Urothelium cell line (cell line): ENCODE data around the gene P2RX3.
"Not testable (repeated sequence)": the region's sequence is repeated elsewhere in the genome, so short reads cannot be mapped to it uniquely, and the experiment has no call there.

Experiments
- DNase-seq: peaks from one replicate; pipeline ENCODE4 v3.0.0; 2011; ENCODE audit warnings: low spot score, mixed read lengths
- FAIRE-seq: peaks from 2 replicates; lab custom pipeline; 2011; peaks lifted over from hg19 to GRCh38; lab: Jason Lieb, UNC

Gene P2RX3

GRCh38 chr11:57338142-57338541, at the start of gene P2RX3:
Gene P2RX3, plus strand, starts transcription at chr11:57338352. Its CDS starts 199 bp downstream, at chr11:57338551.
- no peak for DNase-seq
- no peak for FAIRE-seq

- DNase-seq = no peak
These were observed 49.2 kb upstream of the P2RX3 start for GRCh38 chr11:57288771-57289579.

GRCh38 chr11:57290288-57290687, 47.9 kb upstream of the P2RX3 start:
- DNase-seq (no peak), FAIRE-seq (no peak)

More at GRCh38 chr11:57288771-57289579, 49.2 kb upstream of the P2RX3 start:
- FAIRE-seq = peak; percentile 13

GRCh38 chr11:57294225-57295131, 43.7 kb upstream of the P2RX3 start:
- DNase-seq = no peak
- no peak for FAIRE-seq

- not testable (repeated sequence) for FAIRE-seq
These were observed 41.9 kb upstream of the P2RX3 start for GRCh38 chr11:57296205-57296604.

GRCh38 chr11:57297221-57297620, 40.9 kb upstream of the P2RX3 start:
- DNase-seq = no peak
- FAIRE-seq = no peak

More at GRCh38 chr11:57296205-57296604, 41.9 kb upstream of the P2RX3 start:
- DNase-seq = not testable (repeated sequence)

- DNase-seq (no peak), FAIRE-seq (no peak)
These were observed 38.9 kb upstream of the P2RX3 start for GRCh38 chr11:57299150-57299737.

- DNase-seq (no peak), FAIRE-seq (no peak)
These were observed 37.4 kb upstream of the P2RX3 start for GRCh38 chr11:57300785-57301184.

GRCh38 chr11:57301711-57302423, 36.3 kb upstream of the P2RX3 start:
- FAIRE-seq (no peak), DNase-seq (no peak)

GRCh38 chr11:57302489-57302888, 35.7 kb upstream of the P2RX3 start:
- DNase-seq (no peak), FAIRE-seq (no peak)

GRCh38 chr11:57303280-57303989, 34.7 kb upstream of the P2RX3 start:
- no peak for DNase-seq
- no peak for FAIRE-seq

- DNase-seq (peak; percentile 45), FAIRE-seq (peak; percentile 88)
These were observed 34.1 kb upstream of the P2RX3 start for GRCh38 chr11:57303990-57304579.

GRCh38 chr11:57305523-57305922, 32.6 kb upstream of the P2RX3 start:
- DNase-seq (no peak), FAIRE-seq (no peak)

- no peak for FAIRE-seq
- DNase-seq = no peak
These were observed 31.8 kb upstream of the P2RX3 start for GRCh38 chr11:57306161-57306876.

GRCh38 chr11:57306940-57307565, 31.1 kb upstream of the P2RX3 start:
- no peak for FAIRE-seq
- DNase-seq = no peak

- FAIRE-seq = no peak
These were observed 30.4 kb upstream of the P2RX3 start for GRCh38 chr11:57307666-57308270.

GRCh38 chr11:57308426-57309060, 29.6 kb upstream of the P2RX3 start:
- DNase-seq (no peak), FAIRE-seq (peak; percentile 13)

More at GRCh38 chr11:57307666-57308270, 30.4 kb upstream of the P2RX3 start:
- DNase-seq = no peak
